GM19193 (cell line): ENCODE data around the gene VANGL2.

Experiments
- POLR2A ChIP-seq: IDR thresholded peaks from 4 replicates; pipeline ENCODE4 v1.6.1; 2011; ENCODE audit not compliant: insufficient read depth, insufficient read length; ENCODE audit errors: extremely low read depth

Gene VANGL2

DNA sequence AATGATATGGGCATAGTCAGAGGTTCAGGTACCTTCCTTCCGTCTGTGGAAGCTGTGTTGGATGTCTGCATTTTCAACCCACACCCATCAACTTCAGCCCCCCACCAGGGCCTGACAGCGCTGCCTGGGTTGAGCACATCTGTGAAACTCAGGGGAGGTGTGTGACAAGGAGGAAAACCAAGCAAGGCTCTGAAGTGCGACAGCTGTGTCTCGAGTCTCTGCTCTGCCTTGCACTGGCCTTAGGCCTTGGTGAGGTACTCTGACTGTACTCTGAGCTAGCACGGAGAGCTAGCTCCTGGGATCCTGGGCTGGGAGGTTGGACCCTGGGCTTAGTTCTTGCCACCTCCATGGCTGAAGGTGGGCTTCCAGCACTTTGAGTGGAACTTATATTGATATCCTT, 9.1 kb downstream of the VANGL2 start:
- no peak for TF ChIP-seq POLR2A

GRCh38 chr1:160410406-160411005, 10.1 kb downstream of the VANGL2 start:
- TF ChIP-seq POLR2A: no peak

DNA sequence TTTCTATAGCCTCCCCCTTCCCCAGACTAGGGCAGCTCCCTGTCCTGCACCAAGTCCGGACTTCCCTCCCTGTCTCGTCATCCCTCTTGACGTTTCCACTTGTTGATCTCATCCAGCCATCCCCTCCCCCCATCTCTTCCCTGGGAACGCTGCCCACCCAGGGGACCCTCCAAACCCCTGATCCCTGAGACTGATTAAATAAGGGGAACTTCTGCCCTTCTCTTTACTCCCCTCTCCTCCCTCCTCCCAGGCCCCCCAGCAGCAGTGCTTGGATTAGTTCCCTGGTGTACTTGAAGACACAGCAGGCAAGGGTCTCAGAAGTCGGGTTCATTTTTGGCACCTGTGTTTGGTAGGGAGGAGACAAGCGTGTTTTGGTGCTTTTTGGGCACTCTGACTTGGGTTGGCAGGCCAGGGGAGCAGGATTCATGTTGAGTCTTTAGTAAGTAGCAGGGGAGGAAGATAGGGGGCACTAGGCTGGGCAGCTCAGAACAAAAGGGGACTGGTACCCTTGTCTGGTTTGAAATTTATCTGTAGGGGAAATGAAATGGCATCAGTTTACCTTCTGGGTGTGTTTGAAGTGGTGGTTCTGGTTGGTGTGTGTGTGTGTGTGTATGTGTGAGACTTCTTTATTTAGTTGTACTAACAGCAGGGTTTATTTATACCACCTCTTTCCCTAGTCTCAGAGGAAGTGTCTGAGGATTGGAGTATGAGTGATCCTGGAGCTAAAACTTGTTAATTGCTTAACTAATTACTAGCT, 11.1 kb downstream of the VANGL2 start:
- TF ChIP-seq POLR2A: no peak

DNA sequence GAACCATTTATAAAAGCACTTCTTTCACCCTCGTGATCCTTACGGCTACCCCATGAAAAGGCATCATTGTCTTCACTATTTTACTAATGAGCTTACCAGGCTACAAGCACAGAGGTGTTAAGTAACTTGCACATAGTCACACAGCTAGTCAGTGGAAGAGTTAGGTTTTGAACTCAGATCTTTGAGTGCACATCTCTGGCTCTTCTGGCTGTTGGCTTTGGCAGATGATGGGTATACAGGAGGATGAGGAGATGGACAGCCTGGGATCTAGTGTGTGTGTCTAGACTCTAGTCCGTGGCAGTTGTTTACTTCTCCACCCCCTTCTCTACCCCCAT, 11.6 kb downstream of the VANGL2 start:
- no peak for TF ChIP-seq POLR2A

DNA sequence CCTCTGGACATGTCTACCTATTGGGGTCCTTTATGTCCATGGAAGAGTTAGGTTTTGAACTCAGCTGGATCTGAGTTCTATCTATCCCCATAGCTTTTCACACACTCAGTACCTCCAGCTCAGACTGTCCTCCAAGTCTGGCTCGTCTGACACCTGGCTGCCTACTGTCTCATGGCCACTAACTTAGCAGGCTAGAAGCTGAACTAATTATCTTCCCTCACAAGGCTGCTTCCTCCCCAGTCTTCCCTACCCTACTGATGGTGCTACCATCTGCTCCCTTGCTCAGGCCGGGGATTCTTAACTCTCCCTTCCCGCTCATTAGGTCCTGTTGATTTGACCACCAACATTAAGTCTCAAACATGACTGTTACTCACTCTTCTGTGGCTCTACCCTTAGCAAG, 13.4 kb downstream of the VANGL2 start:
- no peak for TF ChIP-seq POLR2A

DNA sequence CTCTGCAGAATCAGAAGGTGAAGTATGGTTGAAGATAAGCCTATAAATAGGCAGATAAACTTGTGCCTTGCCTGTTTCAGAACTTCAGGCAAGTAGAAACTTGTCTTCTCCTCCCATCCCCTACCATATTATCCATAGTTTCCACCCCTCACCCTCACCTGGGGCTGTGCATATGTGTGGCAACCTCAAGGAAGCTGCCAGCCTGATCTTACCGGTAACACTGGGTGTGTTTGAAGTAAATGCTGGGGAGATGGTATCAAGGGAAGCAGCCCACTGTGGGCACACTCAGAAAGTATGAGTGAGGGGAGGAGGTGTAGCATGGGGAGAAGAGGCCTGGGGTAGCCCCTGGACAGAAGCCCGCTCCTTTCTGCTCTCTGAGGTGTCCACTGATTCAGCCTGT, 14.5 kb downstream of the VANGL2 start:
- TF ChIP-seq POLR2A: no peak

- no peak for TF ChIP-seq POLR2A
Observed at GRCh38 chr1:160415696-160416290, 15.4 kb downstream of the VANGL2 start.

DNA sequence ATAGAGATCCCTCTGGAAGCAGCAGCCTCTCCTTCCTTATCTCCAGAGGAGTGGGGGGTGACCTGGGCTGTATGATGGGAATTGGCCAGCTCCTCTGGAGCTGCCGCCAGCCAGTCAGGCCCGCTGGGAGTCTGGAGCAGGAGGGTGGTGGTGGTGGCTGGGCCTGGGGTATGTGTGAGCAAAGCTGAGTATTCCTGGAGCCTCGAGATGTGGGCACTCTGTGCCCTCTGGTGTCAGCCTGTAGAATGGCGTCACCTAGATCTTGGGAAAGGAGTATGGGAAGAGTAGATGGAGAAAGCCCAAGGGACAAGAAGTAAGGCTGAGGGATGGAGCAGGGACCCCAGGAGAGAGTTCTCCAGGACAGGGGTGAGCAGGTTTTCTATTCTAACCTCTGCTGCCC, 16.0 kb downstream of the VANGL2 start:
- no peak for TF ChIP-seq POLR2A

- no peak for TF ChIP-seq POLR2A
Observed at GRCh38 chr1:160418483-160418882, 18.1 kb downstream of the VANGL2 start.

- no peak for TF ChIP-seq POLR2A
Observed at GRCh38 chr1:160419150-160419837, 18.9 kb downstream of the VANGL2 start.

DNA sequence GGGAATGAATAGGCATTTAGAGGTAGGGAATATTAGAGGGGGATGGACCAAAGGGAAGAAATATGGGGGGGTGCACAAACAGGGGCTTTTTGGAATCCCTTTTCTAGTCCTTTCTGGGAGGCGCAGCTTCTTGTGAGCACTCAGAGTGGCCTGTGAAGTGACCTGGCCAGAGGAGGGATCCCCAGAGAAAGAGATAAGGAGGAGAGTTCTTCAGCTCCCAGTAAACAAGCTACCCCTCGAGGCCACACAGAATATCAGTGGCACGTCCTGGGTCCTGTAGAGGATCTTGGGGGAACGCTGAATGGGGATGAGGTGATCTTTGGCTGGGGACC, 19.4 kb downstream of the VANGL2 start:
- TF ChIP-seq POLR2A: no peak

GRCh38 chr1:160420881-160421842, 20.8 kb downstream of the VANGL2 start:
- no peak for TF ChIP-seq POLR2A

DNA sequence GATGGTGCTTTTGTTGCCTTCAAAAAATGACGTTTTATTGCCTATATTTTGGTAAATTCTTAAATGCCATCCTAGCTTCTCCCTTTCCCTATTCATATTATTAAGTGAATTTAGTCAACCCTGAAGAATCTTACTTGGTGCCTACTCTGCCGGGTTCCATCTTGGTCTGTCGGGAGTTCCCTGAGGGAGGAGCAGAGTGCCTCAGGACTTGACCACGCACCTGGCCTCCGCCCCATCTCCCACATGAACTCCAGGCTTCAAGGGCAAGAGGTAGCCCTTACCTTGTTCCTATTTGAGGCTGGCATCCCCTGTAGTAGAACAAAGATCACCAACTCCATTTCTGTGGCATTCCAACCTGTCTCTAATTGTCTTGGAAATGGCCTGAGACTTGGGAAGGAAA, 21.5 kb downstream of the VANGL2 start:
- no peak for TF ChIP-seq POLR2A

- TF ChIP-seq POLR2A: no peak
Observed at GRCh38 chr1:160423966-160424365, 23.6 kb downstream of the VANGL2 start.

DNA sequence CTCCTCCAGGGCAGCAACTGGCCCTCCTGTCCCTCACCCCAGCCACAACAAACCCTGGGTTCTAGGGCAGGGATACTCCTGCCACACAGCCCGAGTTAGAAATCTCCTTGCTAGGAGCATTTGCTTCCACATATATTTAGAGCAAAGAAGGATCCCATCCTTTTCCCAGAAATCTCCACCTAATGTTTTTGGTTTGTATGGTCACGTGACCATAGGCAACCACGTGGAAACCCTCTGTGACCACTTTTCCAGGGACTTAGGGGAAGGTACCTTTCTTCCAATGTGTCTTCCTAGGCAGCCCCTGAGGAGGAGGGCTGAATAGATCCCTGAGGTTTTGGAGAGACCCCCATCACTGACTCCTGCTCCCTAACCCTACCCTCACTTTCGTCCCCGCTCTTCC, 25.5 kb downstream of the VANGL2 start:
- TF ChIP-seq POLR2A: no peak
